CD8-positive, alpha-beta memory T cell (primary cell): Measurements from ENCODE around the gene NTM. TPM values are rescaled to one million over a fixed set of nuclear protein-coding genes. Genes with fewer than 3 reads are reported as not detected.

Source experiments
- CTCF ChIA-PET: fragments of 350-600 bp; sonication (Branson Sonifier 250); formaldehyde crosslinking; loops from one replicate; lab custom pipeline; 2021; ENCODE audit warnings: antibody characterized with exemption; lab: Charles Lee
- POLR2A ChIA-PET: fragments of 350-600 bp; sonication (Branson Sonifier 250); formaldehyde crosslinking; loops from one replicate; lab custom pipeline; 2021; ENCODE audit warnings: antibody characterized with exemption; lab: Charles Lee
- DNase-seq, 5 donors: peaks; one replicate each; pipeline versions ENCODE4 v3.0.0 to v3.0.0-alpha.2; 2020 to 2022; ENCODE audit warnings: mixed read lengths in 1 of 5
- H3K27ac ChIP-seq: one replicate; pipeline ENCODE4 v1.7.0; 2013; ENCODE audit warnings: low read depth, mild to moderate bottlenecking, low read length, moderate library complexity
- H3K27me3 ChIP-seq: 2 replicates; pipeline ENCODE4 v1.7.0; 2013; ENCODE audit warnings: low read length, mild to moderate bottlenecking; ENCODE audit not compliant: insufficient read depth, poor library complexity, severe bottlenecking
- H3K36me3 ChIP-seq: 2 replicates; pipeline ENCODE4 v1.7.0; 2013; ENCODE audit warnings: mild to moderate bottlenecking, low read length, moderate library complexity; ENCODE audit not compliant: insufficient read depth
- H3K4me1 ChIP-seq: 2 replicates; pipeline ENCODE4 v1.7.0; 2013; ENCODE audit warnings: mild to moderate bottlenecking, low read length, moderate library complexity; ENCODE audit not compliant: insufficient read depth
- H3K4me3 ChIP-seq: 2 replicates; pipeline ENCODE4 v1.7.0; 2013; ENCODE audit warnings: mild to moderate bottlenecking, low read length
- H3K9me3 ChIP-seq: 2 replicates; pipeline ENCODE4 v1.7.0; 2013; ENCODE audit warnings: mild to moderate bottlenecking, low read length
- H3K27ac Mint-ChIP-seq, 8 donors: one replicate each; pipeline ENCODE4 v1.8.0; 2020 to 2021; ENCODE audit warnings: mixed read lengths in 8 of 8, mild to moderate bottlenecking in 6 of 8, inconsistent platforms in 3 of 8, moderate library complexity in 3 of 8
- H3K27me3 Mint-ChIP-seq, 2 donors: one replicate each; pipeline ENCODE4 v1.8.0; 2020 to 2021; ENCODE audit warnings: mixed read lengths in 2 of 2, mild to moderate bottlenecking in 1 of 2, moderate library complexity in 1 of 2
- H3K36me3 Mint-ChIP-seq, 3 donors: one replicate each; pipeline ENCODE4 v1.8.0; 2020 to 2021; ENCODE audit warnings: mixed read lengths in 3 of 3, inconsistent platforms in 1 of 3, mild to moderate bottlenecking in 1 of 3
- H3K4me1 Mint-ChIP-seq, 3 donors: one replicate each; pipeline ENCODE4 v1.8.0; 2020 to 2021; ENCODE audit warnings: mixed read lengths in 3 of 3, inconsistent platforms in 1 of 3, mild to moderate bottlenecking in 1 of 3
- H3K4me3 Mint-ChIP-seq, 7 donors: one replicate each; pipeline ENCODE4 v1.8.0; 2020 to 2021; ENCODE audit warnings: mixed read lengths in 7 of 7, mild to moderate bottlenecking in 6 of 7, moderate library complexity in 4 of 7, inconsistent platforms in 2 of 7
- H3K9me3 Mint-ChIP-seq, 5 donors: one replicate each; pipeline ENCODE4 v1.8.0; 2020 to 2022; ENCODE audit warnings: mixed read lengths in 5 of 5, mild to moderate bottlenecking in 3 of 5, moderate library complexity in 2 of 5, inconsistent platforms in 1 of 5
- polyA plus RNA-seq: library from polyadenylated mRNA; unstranded; fragments of 300-500 nt; fragmentation: Illumina TruSeq; gene quantifications from one replicate; pipeline ENCODE4 v1.2.3, GENCODE V29; 2021
- total RNA-seq, 2 experiments: library from RNA; stranded (reverse); gene quantifications; one replicate each; pipeline ENCODE4 v1.2.3, GENCODE V29; 2021

NTM gene
- total and polyA plus RNA-seq, 3 experiments from 2014 or later: not detected

GRCh38 chr11:131829725-131830124 lies 459.3 kb downstream of the NTM start:
- no peaks in the 10 kb centered on the region for H3K27me3 Mint-ChIP-seq
- no peaks in the 10 kb centered on the region for H3K36me3 Mint-ChIP-seq
- H3K4me3 Mint-ChIP-seq: no peak overlapping the region
- no peaks in the 10 kb centered on the region for H3K4me1 ChIP-seq
- no peak for DNase-seq
- H3K36me3 ChIP-seq: no peaks in the 10 kb centered on the region
- POLR2A ChIA-PET: no interaction called here
- H3K4me3 ChIP-seq: no peak overlapping the region
- no peaks in the 10 kb centered on the region for H3K9me3 ChIP-seq
- CTCF ChIA-PET: no interaction called here
- no peaks in the 10 kb centered on the region for H3K27me3 ChIP-seq
- H3K9me3 Mint-ChIP-seq: peaks cover 0 to 1% (median 0%) of the 10 kb centered on the region in 5 donors
- H3K27ac ChIP-seq: no peak overlapping the region
- no peaks in the 10 kb centered on the region for H3K4me1 Mint-ChIP-seq
- no peak overlapping the region for H3K27ac Mint-ChIP-seq

DNA sequence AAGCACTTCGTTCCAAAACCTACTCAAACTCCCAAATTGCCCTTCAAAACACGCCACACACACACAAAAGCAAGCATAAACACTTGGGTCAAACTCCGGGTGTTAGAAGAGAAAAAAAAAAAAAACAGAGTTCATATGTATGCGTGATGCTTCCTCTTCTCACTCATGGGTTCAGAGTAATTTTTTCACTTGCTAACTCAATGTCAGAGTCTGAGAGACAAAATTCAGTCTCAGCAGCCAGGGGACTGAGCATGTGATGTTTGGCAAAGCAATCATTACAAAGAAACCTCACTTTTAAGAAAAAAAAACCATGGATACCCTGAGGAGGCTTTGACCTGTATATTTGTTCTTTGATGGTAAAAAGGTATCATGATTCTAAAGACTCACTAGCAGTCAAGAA lies 461.7 kb downstream of the NTM start:
- ChIA-PET POLR2A (no interaction called here), CTCF (no interaction called here)
- Histone ChIP-seq H3K27ac (no peak overlapping the region), H3K9me3 (no peaks in the 10 kb centered on the region), H3K27me3 (no peaks in the 10 kb centered on the region), H3K36me3 (no peaks in the 10 kb centered on the region), H3K4me3 (no peak overlapping the region), H3K4me1 (no peaks in the 10 kb centered on the region)
- Mint-ChIP-seq H3K9me3 (peaks cover 0 to 3% (median 0%) of the 10 kb centered on the region in 5 donors), H3K27me3 (no peaks in the 10 kb centered on the region), H3K4me1 (no peaks in the 10 kb centered on the region), H3K36me3 (no peaks in the 10 kb centered on the region), H3K4me3 (no peak overlapping the region), H3K27ac (no peak overlapping the region)
- no peak for DNase-seq

- no peak for DNase-seq
- CTCF ChIA-PET: interaction anchor here (1.4 kb wide), 1 partner anchor 51 kb away, joined by 3 read pairs; no protein-coding TSS in a partner anchor
- Mint-ChIP-seq H3K4me3 (no peak overlapping the region), H3K36me3 (no peaks in the 10 kb centered on the region), H3K4me1 (no peaks in the 10 kb centered on the region), H3K9me3 (peaks cover 0 to 5% (median 0%) of the 10 kb centered on the region in 5 donors), H3K27ac (no peak overlapping the region), H3K27me3 (no peaks in the 10 kb centered on the region)
- H3K9me3 ChIP-seq: no peaks in the 10 kb centered on the region
- POLR2A ChIA-PET: no interaction called here
- H3K27ac ChIP-seq: no peak overlapping the region
- H3K4me3 ChIP-seq: no peak overlapping the region
- H3K4me1 ChIP-seq: no peaks in the 10 kb centered on the region
- H3K27me3 ChIP-seq: no peaks in the 10 kb centered on the region
- no peaks in the 10 kb centered on the region for H3K36me3 ChIP-seq
Measured at GRCh38 chr11:131833366-131833765, 463.0 kb downstream of the NTM start.

DNA sequence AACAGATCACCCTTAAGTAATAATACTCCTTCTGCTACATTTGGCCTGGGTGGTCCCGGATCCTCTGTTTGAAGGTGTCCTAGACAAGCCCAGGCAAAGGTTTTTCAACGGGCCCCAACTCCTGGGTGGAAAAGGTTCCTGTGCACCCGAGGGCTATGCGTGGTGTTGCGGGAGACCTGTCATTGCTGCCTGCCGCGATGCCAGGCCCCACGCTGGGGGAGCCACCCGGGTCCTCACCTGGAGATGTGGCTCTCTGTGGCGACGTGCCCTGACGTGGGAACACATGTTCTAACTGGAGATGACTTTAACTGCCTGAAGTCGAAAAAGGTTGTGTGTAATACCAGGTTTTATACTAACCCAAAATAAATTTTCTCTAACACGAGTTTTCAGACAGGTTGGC lies 467.1 kb downstream of the NTM start:
- ChIA-PET CTCF (no interaction called here), POLR2A (no interaction called here)
- no peaks in the 10 kb centered on the region for H3K36me3 Mint-ChIP-seq
- no peaks in the 10 kb centered on the region for H3K27me3 Mint-ChIP-seq
- no peaks in the 10 kb centered on the region for H3K36me3 ChIP-seq
- no peaks in the 10 kb centered on the region for H3K4me1 ChIP-seq
- no peak overlapping the region for H3K27ac Mint-ChIP-seq
- DNase-seq: no peak
- no peak overlapping the region for H3K4me3 ChIP-seq
- H3K27me3 ChIP-seq: no peaks in the 10 kb centered on the region
- no peaks in the 10 kb centered on the region for H3K9me3 ChIP-seq
- H3K4me1 Mint-ChIP-seq: no peaks in the 10 kb centered on the region
- no peak overlapping the region for H3K27ac ChIP-seq
- H3K9me3 Mint-ChIP-seq: peaks cover 0 to 6% (median 2%) of the 10 kb centered on the region in 5 donors
- no peak overlapping the region for H3K4me3 Mint-ChIP-seq

GRCh38 chr11:131838016-131838415 lies 467.6 kb downstream of the NTM start:
- H3K27me3 ChIP-seq: no peaks in the 10 kb centered on the region
- POLR2A ChIA-PET: no interaction called here

DNA sequence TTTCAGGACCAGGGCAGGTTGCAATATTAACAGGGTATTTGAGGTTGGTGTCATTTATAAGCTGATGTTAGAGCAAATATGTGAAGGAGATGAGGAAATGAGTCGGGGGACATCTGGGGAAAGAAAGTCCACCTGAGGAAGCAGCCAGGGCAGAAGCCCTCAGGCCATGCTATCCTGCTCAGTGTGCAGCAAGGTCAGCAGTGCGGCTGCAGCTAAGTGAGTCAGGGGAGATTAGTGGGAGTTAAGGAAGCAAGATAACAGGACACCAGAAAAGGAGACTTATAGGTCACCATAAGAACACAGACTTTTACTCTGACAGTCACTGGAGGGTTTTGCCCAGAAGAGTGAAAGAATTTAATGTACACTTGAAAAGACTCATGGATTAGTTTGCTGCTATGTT lies 468.9 kb downstream of the NTM start:
- no peaks in the 10 kb centered on the region for H3K4me1 ChIP-seq
- H3K9me3 ChIP-seq: no peaks in the 10 kb centered on the region
- POLR2A ChIA-PET: no interaction called here
- no peak for DNase-seq
- no peaks in the 10 kb centered on the region for H3K27me3 Mint-ChIP-seq
- H3K4me3 Mint-ChIP-seq: no peak overlapping the region
- CTCF ChIA-PET: no interaction called here
- H3K4me1 Mint-ChIP-seq: no peaks in the 10 kb centered on the region
- no peak overlapping the region for H3K27ac Mint-ChIP-seq
- no peaks in the 10 kb centered on the region for H3K36me3 Mint-ChIP-seq
- H3K27ac ChIP-seq: no peak overlapping the region
- no peaks in the 10 kb centered on the region for H3K36me3 ChIP-seq
- no peaks in the 10 kb centered on the region for H3K27me3 ChIP-seq
- peaks cover 0 to 6% (median 4%) of the 10 kb centered on the region in 5 donors for H3K9me3 Mint-ChIP-seq
- H3K4me3 ChIP-seq: no peak overlapping the region

More at GRCh38 chr11:131838016-131838415, 467.6 kb downstream of the NTM start:
- H3K36me3 ChIP-seq: no peaks in the 10 kb centered on the region
- Mint-ChIP-seq H3K27me3 (no peaks in the 10 kb centered on the region), H3K4me1 (no peaks in the 10 kb centered on the region), H3K4me3 (no peak overlapping the region), H3K36me3 (no peaks in the 10 kb centered on the region), H3K27ac (no peak overlapping the region), H3K9me3 (peaks cover 0 to 6% (median 2%) of the 10 kb centered on the region in 5 donors)
- no peak overlapping the region for H3K4me3 ChIP-seq
- CTCF ChIA-PET: no interaction called here
- H3K27ac ChIP-seq: no peak overlapping the region
- H3K9me3 ChIP-seq: no peaks in the 10 kb centered on the region
- no peak for DNase-seq
- H3K4me1 ChIP-seq: no peaks in the 10 kb centered on the region

GRCh38 chr11:131840545-131840944 lies 470.1 kb downstream of the NTM start:
- H3K27ac Mint-ChIP-seq: no peak overlapping the region
- H3K9me3 ChIP-seq: no peaks in the 10 kb centered on the region
- DNase-seq: no peak
- no peak overlapping the region for H3K27ac ChIP-seq
- no peaks in the 10 kb centered on the region for H3K27me3 ChIP-seq
- ChIA-PET POLR2A (no interaction called here), CTCF (no interaction called here)
- H3K36me3 ChIP-seq: no peaks in the 10 kb centered on the region
- no peaks in the 10 kb centered on the region for H3K4me1 ChIP-seq
- H3K9me3 Mint-ChIP-seq: peaks cover 0 to 6% (median 4%) of the 10 kb centered on the region in 5 donors
- H3K4me3 Mint-ChIP-seq: no peak overlapping the region
- H3K4me1 Mint-ChIP-seq: no peaks in the 10 kb centered on the region
- H3K36me3 Mint-ChIP-seq: no peaks in the 10 kb centered on the region
- H3K27me3 Mint-ChIP-seq: no peaks in the 10 kb centered on the region
- no peak overlapping the region for H3K4me3 ChIP-seq

- no peaks in the 10 kb centered on the region for H3K27me3 ChIP-seq
- no peaks in the 10 kb centered on the region for H3K36me3 ChIP-seq
- Mint-ChIP-seq H3K36me3 (no peaks in the 10 kb centered on the region), H3K9me3 (peaks cover 0 to 6% (median 4%) of the 10 kb centered on the region in 5 donors), H3K27me3 (no peaks in the 10 kb centered on the region), H3K27ac (no peak overlapping the region), H3K4me3 (no peak overlapping the region), H3K4me1 (no peaks in the 10 kb centered on the region)
- no peaks in the 10 kb centered on the region for H3K9me3 ChIP-seq
- ChIA-PET POLR2A (no interaction called here), CTCF (no interaction called here)
- H3K4me3 ChIP-seq: no peak overlapping the region
- no peak for DNase-seq
- H3K27ac ChIP-seq: no peak overlapping the region
- H3K4me1 ChIP-seq: no peaks in the 10 kb centered on the region
Measured at GRCh38 chr11:131841028-131841427, 470.6 kb downstream of the NTM start.
